K562 (cell line): ENCODE measurements around the gene TP53BP1. TPM values are rescaled to one million over a fixed set of nuclear protein-coding genes. Genes with fewer than 3 reads are reported as not detected.

ENCODE experiments used
- ATAC-seq: fragments of 200-7000 bp; cut with Tn5 transposase; 3 replicates; pipeline ENCODE4 v1.9.1; 2020; ENCODE audit warnings: moderate library complexity
- BruUV-seq: library from RNA; stranded (reverse); fragments of 400-500 nt; replicated peaks from 2 replicates; lab custom pipeline; 2021; lab: Mats Ljungman, UMichigan
- CTCF ChIA-PET: fragments of 300-600 bp; formaldehyde crosslinking; extraction: SDS; loops from one replicate; lab custom pipeline; 2021; ENCODE audit warnings: low intra/inter-chr PET ratio; lab: Yijun Ruan, JAX
- POLR2A ChIA-PET: fragments of 300-600, 350-650 bp; sonication (Branson Sonifier 250); formaldehyde crosslinking; extraction: SDS; loops from one replicate; lab custom pipeline; 2021; ENCODE audit warnings: antibody characterized with exemption, inconsistent platforms; lab: Yijun Ruan, JAX
- DNase-seq, 4 experiments: peaks; one replicate each; pipeline versions ENCODE4 v3.0.0 to v3.0.0-alpha.2; 2011 to 2018; ENCODE audit warnings: low spot score in 3 of 4, mixed read lengths in 3 of 4; ENCODE audit errors: extremely low read depth in 1 of 4
- FAIRE-seq: peaks from 2 replicates; lab custom pipeline; 2011; peaks lifted over from hg19 to GRCh38; lab: Jason Lieb, UNC
- H2AFZ ChIP-seq: 2 replicates; pipeline ENCODE4 v1.6.0; 2011; ENCODE audit warnings: low read depth, low read length, control low read depth, inconsistent platforms
- H3K27ac ChIP-seq: fragments of 200-600 bp; 3 replicates; pipeline ENCODE4 v1.8.0; 2011; ENCODE audit warnings: low read depth, mild to moderate bottlenecking, control low read depth, inconsistent platforms, low read length, moderate library complexity, mixed read lengths; ENCODE audit errors: extremely low read depth
- H3K27me3 ChIP-seq, 2 experiments: fragments of 300-600 bp in 1 of 2; 2 replicates in 1 of 2; 3 replicates in 1 of 2; pipeline versions ENCODE4 v1.6.0 to v1.8.0; 2011; ENCODE audit warnings: inconsistent platforms in 2 of 2, low read length in 2 of 2, mild to moderate bottlenecking in 1 of 2, mixed read lengths in 1 of 2, moderate library complexity in 1 of 2; ENCODE audit not compliant: control insufficient read depth in 2 of 2, insufficient read depth in 2 of 2
- H3K36me3 ChIP-seq: fragments of 300-600 bp; 3 replicates; pipeline ENCODE4 v1.8.0; 2011; ENCODE audit warnings: mild to moderate bottlenecking, low read length, inconsistent platforms; ENCODE audit not compliant: control insufficient read depth, insufficient read depth
- H3K4me1 ChIP-seq, 2 experiments: fragments of 200-600 bp in 1 of 2; replicated peaks in 1 of 2; 2 replicates in 1 of 2; 3 replicates in 1 of 2; pipeline versions ENCODE4 v1.5.1 to v1.8.0; 2011; ENCODE audit warnings: inconsistent platforms in 2 of 2, low read length in 2 of 2, mild to moderate bottlenecking in 1 of 2, mixed read lengths in 1 of 2, moderate library complexity in 1 of 2; ENCODE audit not compliant: control insufficient read depth in 2 of 2, insufficient read depth in 2 of 2
- H3K4me2 ChIP-seq: 2 replicates; pipeline ENCODE4 v1.6.1; 2011; ENCODE audit warnings: low read length, control low read depth, inconsistent platforms, mixed read lengths; ENCODE audit not compliant: insufficient read depth
- H3K4me3 ChIP-seq: fragments of 200-600 bp; sonication (generic), shearing (Covaris generic); 2 replicates; pipeline ENCODE4 v1.5.1; 2016; ENCODE audit warnings: control low read depth, inconsistent platforms
- H3K79me2 ChIP-seq: fragments of 200-600 bp; 3 replicates; pipeline ENCODE4 v1.8.0; 2011; ENCODE audit warnings: low read length, inconsistent platforms; ENCODE audit not compliant: control insufficient read depth, insufficient read depth
- H3K9ac ChIP-seq, 2 experiments: 2 replicates each; pipeline versions ENCODE4 v1.6.0 to v1.6.1; 2011; ENCODE audit warnings: low read depth in 2 of 2, low read length in 2 of 2, control low read depth in 1 of 2, inconsistent platforms in 1 of 2, mild to moderate bottlenecking in 1 of 2, mixed read lengths in 1 of 2; ENCODE audit not compliant: insufficient read depth in 1 of 2
- H3K9me1 ChIP-seq: one replicate; pipeline ENCODE4 v1.6.0; 2011; ENCODE audit warnings: inconsistent platforms, mild to moderate bottlenecking, low read length, moderate library complexity; ENCODE audit not compliant: control insufficient read depth, insufficient read depth
- H3K9me3 ChIP-seq: replicated peaks from 2 replicates; pipeline ENCODE4 v1.5.1; 2011; ENCODE audit warnings: low read depth, low read length, inconsistent platforms; ENCODE audit not compliant: control insufficient read depth, insufficient read depth
- H4K20me1 ChIP-seq: replicated peaks from 2 replicates; pipeline ENCODE4 v1.6.1; 2011; ENCODE audit warnings: low read length, inconsistent platforms, mixed read lengths; ENCODE audit not compliant: control insufficient read depth, insufficient read depth
- CBX1 ChIP-seq: sonication (generic); IDR thresholded peaks from 2 replicates; pipeline ENCODE4 v1.6.1; 2016; ENCODE audit warnings: antibody characterized with exemption, low read depth, mild to moderate bottlenecking
- CEBPB ChIP-seq: fragments of 450-650 bp; IDR thresholded peaks from 2 replicates; pipeline ENCODE4 v1.6.1; 2016; ENCODE audit warnings: missing genetic modification characterization, missing compliant biosample characterization
- TOE1 ChIP-seq, 2 experiments: fragments of 450-650 bp in 1 of 2; sonication (generic) in 1 of 2; formaldehyde crosslinking in 1 of 2; IDR thresholded peaks; 2 replicates each; pipeline versions ENCODE4 v1.7.1 to v1.8.0; 2016 to 2022; ENCODE audit warnings: borderline replicate concordance in 2 of 2, mild to moderate bottlenecking in 2 of 2, antibody characterized with exemption in 1 of 2, inconsistent platforms in 1 of 2, low read depth in 1 of 2, missing genetic modification reagents in 1 of 2, moderate library complexity in 1 of 2
- ZFX ChIP-seq: sonication (generic); formaldehyde crosslinking; IDR thresholded peaks from 2 replicates; pipeline ENCODE4 v1.8.0; 2022; ENCODE audit warnings: mild to moderate bottlenecking, missing genetic modification reagents, moderate library complexity
- ZNF41 ChIP-seq: fragments of 250-450 bp; sonication (Bioruptor Pico); conservative IDR thresholded peaks from 2 replicates; pipeline ENCODE4 v1.4.0; 2020; ENCODE audit warnings: mild to moderate bottlenecking
- WGBS: fragments of 100-300 bp; shearing (Covaris generic); methylation state at CpG from one replicate; pipeline ENCODE4 v1.1.6; 2016; ENCODE audit warnings: low coverage, mixed read lengths; ENCODE audit not compliant: insufficient coverage; ENCODE audit errors: missing lambda C conversion rate; 5-methylcytosine and 5-hydroxymethylcytosine counted together
- in situ Hi-C: fragments of 300-500 bp; cut with MboI; formaldehyde crosslinking; loops from 4 replicates; pipeline ENCODE4 v1.15.0; 2018; ENCODE audit warnings: inconsistent platforms, mixed read lengths
- intact Hi-C: fragments of 100-400 bp; cut with micrococcal nuclease; formaldehyde crosslinking; loops from 2 replicates; pipeline ENCODE4 v1.14.2; 2022
- polyA plus RNA-seq, 8 experiments: library from polyadenylated mRNA; depleted of rRNA in 4 of 8; stranded (reverse) in 5 of 8; unstranded in 3 of 8; fragments of >200 nt; fragmentation: Nextera tagmentation in 2 of 8; fragmentation: Illumina TruSeq in 1 of 8; extraction: Ambion mirVana in 2 of 8; extraction: Trizol in 1 of 8; gene quantifications; 2 replicates each; pipeline versions ENCODE4 v1.2.1 to v1.2.3, GENCODE V29; 2011 to 2014; ENCODE audit warnings: inconsistent platforms in 1 of 8, missing spikeins in 1 of 8
- total RNA-seq, 7 experiments: library from RNA; depleted of rRNA in 6 of 7; stranded (reverse); fragments of >200 nt in 6 of 7; fragmentation: Illumina TruSeq in 2 of 7; extraction: Trizol in 2 of 7; gene quantifications; 2 replicates each; pipeline versions ENCODE4 v1.2.1 to v1.2.3, GENCODE V29; 2011 to 2021; ENCODE audit warnings: low replicate concordance in 1 of 7
- TF ChIP-seq, protein P1 (sequence below): sonication (generic); IDR thresholded peaks from 2 replicates; pipeline ENCODE4 v1.6.1; 2016
- TF ChIP-seq, protein P2 (sequence below): IDR thresholded peaks from 2 replicates; pipeline ENCODE4 v1.6.1; 2011; ENCODE audit not compliant: insufficient read length; ENCODE audit errors: extremely low read depth

The TP53BP1 gene
- total and polyA plus RNA-seq, 9 of the 15 experiments (the other 6 are each of a cell fraction or from before 2014, with no cell fraction given) = 5.7 to 63.3 (median 30.9) TPM

DNA sequence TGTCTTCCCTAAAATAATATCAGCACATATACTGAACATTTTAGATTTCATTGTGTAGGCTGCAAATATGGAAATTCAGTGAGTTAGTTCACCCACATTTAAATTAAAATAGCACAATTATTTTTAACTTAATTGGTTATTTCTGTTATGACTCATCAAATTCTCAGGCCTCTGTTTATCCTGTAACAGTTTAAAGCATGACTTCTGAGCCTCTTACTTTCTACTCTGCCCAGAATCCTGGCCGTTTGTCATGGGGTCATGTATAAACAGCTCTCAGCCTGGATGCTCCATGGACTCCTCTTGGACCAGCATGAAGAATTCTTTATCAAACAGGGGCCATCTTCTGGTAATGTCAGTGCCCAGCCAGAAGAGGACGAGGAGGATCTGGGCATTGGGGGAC, 109.9 kb downstream of the TP53BP1 start (continued):
- TF ChIP-seq TOE1 (IDR thresholded peaks at IDR 0.05; ENCODE audit: borderline replicate concordance) = no peak
- TF ChIP-seq TOE1 (CRISPR knock-in tag; IDR thresholded peaks at IDR 0.05; ENCODE audit: borderline replicate concordance, low read depth) = no peak
- TF ChIP-seq CBX1 = no peak

DNA sequence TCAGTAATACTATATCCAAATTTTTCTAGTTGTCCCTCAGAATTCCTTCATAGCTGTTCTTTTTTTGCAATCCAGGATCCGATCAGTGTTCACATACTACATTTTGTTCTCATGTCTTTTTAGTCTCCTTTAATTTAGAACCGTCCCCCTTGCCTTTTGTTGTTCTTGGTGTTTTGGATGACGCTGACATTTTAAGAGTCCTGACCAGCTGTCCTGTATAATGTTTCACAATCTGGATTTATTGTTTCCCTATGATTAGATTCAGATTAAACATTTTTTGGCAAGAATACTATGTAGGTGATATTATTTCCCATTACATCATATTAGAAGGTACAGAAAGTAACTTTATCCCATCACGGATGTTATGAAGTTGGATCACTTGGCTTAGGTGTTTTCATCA, 110.6 kb downstream of the TP53BP1 start:
- ATAC-seq = no peak
- CTCF ChIA-PET = no interaction called here

More for the DNA sequence above, 110.6 kb downstream of the TP53BP1 start:
- Histone ChIP-seq H3K4me2 (no peak overlapping the region), H3K36me3 (peaks cover 92% of the 10 kb centered on the region), H3K4me1 (no peaks in the 10 kb centered on the region), H3K9ac (no peak overlapping the region), H2AFZ (no peak overlapping the region), H3K79me2 (no peaks in the 10 kb centered on the region), H3K27ac (no peak overlapping the region), H3K27me3 (no peaks in the 10 kb centered on the region), H3K9me3 (no peaks in the 10 kb centered on the region), H3K9me1 (no peaks in the 10 kb centered on the region), H3K4me3 (no peak overlapping the region), H4K20me1 (no peaks in the 10 kb centered on the region; the same call in 1 of the 2 replicates)
- intact Hi-C loops = no loop called here
- FAIRE-seq = peak; percentile 70
- WGBS = 95% methylated on average over 4 of the region's 4 CpGs
- DNase-seq = no peak
- POLR2A ChIA-PET = interaction anchor here (0.9 kb wide), 1 partner anchor 13 kb away, joined by 3 read pairs; no protein-coding TSS in a partner anchor
- TF ChIP-seq, protein P1, sequence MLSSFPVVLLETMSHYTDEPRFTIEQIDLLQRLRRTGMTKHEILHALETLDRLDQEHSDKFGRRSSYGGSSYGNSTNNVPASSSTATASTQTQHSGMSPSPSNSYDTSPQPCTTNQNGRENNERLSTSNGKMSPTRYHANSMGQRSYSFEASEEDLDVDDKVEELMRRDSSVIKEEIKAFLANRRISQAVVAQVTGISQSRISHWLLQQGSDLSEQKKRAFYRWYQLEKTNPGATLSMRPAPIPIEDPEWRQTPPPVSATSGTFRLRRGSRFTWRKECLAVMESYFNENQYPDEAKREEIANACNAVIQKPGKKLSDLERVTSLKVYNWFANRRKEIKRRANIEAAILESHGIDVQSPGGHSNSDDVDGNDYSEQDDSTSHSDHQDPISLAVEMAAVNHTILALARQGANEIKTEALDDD = no peak
- TF ChIP-seq, protein P2, sequence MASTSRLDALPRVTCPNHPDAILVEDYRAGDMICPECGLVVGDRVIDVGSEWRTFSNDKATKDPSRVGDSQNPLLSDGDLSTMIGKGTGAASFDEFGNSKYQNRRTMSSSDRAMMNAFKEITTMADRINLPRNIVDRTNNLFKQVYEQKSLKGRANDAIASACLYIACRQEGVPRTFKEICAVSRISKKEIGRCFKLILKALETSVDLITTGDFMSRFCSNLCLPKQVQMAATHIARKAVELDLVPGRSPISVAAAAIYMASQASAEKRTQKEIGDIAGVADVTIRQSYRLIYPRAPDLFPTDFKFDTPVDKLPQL = no peak
- TF ChIP-seq CEBPB (tag) (0 out of 2 replicates have a peak, but pooled peaks have one; percentile 10), ZNF41 (CRISPR knock-in tag) (no peak), ZFX (no peak)
- no TSS peak for BruUV-seq
- in situ Hi-C loops = no loop called here
